Chondrocyte (in vitro differentiated cells): Measurements from ENCODE around the gene MLLT1. TPM values are rescaled to one million over a fixed set of nuclear protein-coding genes. Genes with fewer than 3 reads are reported as not detected.

Source experiments
- DNase-seq: peaks from one replicate; pipeline ENCODE4 v3.0.0; 2021; ENCODE audit warnings: mixed read lengths, low spot score
- H3K27ac Mint-ChIP-seq: one replicate; pipeline ENCODE4 v1.8.0; 2021; ENCODE audit warnings: mild to moderate bottlenecking, moderate library complexity, mixed read lengths; ENCODE audit not compliant: unreplicated experiment
- H3K27me3 Mint-ChIP-seq: 2 replicates; pipeline ENCODE4 v1.8.0; 2021; ENCODE audit warnings: low read depth, mixed read lengths
- H3K36me3 Mint-ChIP-seq: 2 replicates; pipeline ENCODE4 v1.8.0; 2021; ENCODE audit warnings: low read depth, mixed read lengths
- H3K4me1 Mint-ChIP-seq: 2 replicates; pipeline ENCODE4 v1.8.0; 2021; ENCODE audit warnings: low read depth, mild to moderate bottlenecking, mixed read lengths
- H3K4me3 Mint-ChIP-seq: one replicate; pipeline ENCODE4 v1.8.0; 2021; ENCODE audit warnings: mild to moderate bottlenecking, moderate library complexity, mixed read lengths; ENCODE audit not compliant: unreplicated experiment
- H3K9me3 Mint-ChIP-seq: 2 replicates; pipeline ENCODE4 v1.8.0; 2021; ENCODE audit warnings: low read depth, mixed read lengths
- total RNA-seq: library from RNA; stranded (reverse); gene quantifications from 3 replicates; pipeline ENCODE4 v1.2.1, GENCODE V29; 2021
- TF ChIP-seq, protein P1 (sequence below): fragments of 200-600 bp; sonication (generic); IDR thresholded peaks from 2 replicates; pipeline ENCODE4 v1.5.0; 2021; ENCODE audit warnings: antibody characterized with exemption, mild to moderate bottlenecking, moderate library complexity

Gene MLLT1
- total RNA-seq, 1 donor from 2014 or later: 60.9 TPM

DNA sequence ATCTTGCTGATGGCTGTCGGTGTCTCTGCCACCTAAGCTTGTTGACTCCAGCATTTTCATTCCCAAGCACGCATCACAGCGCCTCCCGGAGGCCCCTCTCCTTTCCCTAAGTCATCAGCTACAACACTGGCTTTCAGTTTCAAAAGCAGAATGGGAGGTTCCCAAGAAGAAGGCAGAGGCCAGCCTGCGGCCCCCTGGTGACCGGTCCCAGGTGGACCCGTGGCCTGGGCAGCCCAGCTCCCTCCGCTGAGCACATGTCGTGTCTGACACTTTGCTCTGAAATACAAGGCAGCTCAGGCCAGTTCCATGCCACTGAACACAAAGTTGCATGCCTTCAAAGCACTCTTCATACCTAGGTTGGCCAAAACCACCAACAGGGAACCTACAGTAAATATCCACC lies 8.5 kb downstream of the MLLT1 start:
- peak overlapping the region; percentile 99 for H3K27ac Mint-ChIP-seq
- peaks cover 67% of the 10 kb centered on the region for H3K4me1 Mint-ChIP-seq
- TF ChIP-seq, protein P1, sequence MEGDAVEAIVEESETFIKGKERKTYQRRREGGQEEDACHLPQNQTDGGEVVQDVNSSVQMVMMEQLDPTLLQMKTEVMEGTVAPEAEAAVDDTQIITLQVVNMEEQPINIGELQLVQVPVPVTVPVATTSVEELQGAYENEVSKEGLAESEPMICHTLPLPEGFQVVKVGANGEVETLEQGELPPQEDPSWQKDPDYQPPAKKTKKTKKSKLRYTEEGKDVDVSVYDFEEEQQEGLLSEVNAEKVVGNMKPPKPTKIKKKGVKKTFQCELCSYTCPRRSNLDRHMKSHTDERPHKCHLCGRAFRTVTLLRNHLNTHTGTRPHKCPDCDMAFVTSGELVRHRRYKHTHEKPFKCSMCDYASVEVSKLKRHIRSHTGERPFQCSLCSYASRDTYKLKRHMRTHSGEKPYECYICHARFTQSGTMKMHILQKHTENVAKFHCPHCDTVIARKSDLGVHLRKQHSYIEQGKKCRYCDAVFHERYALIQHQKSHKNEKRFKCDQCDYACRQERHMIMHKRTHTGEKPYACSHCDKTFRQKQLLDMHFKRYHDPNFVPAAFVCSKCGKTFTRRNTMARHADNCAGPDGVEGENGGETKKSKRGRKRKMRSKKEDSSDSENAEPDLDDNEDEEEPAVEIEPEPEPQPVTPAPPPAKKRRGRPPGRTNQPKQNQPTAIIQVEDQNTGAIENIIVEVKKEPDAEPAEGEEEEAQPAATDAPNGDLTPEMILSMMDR: peak; percentile 37
- H3K4me3 Mint-ChIP-seq: peak overlapping the region; percentile 59
- no peak for DNase-seq
- no peaks in the 10 kb centered on the region for H3K9me3 Mint-ChIP-seq
- H3K27me3 Mint-ChIP-seq: no peaks in the 10 kb centered on the region
- H3K36me3 Mint-ChIP-seq: peaks cover 15% of the 10 kb centered on the region

DNA sequence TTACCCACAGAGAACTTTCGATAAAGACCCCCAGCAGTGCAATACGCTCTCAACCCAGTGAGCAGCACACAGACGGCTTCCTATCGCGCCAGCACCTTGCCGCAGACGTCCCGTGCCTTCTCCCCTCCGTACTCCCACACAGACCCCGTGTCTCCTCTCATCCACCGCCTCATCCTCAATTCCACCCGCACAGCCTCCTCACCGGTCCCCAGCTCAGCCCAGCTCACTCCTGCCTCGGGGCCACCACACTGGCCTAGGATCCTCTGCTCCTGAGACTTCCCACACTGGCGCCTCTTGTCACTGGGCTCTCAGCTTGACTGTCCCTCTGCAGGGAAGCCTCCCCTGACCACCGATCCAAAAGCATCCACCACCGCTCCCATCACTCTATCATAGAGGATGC lies 9.0 kb downstream of the MLLT1 start:
- Mint-ChIP-seq H3K4me1 (peaks cover 62% of the 10 kb centered on the region), H3K9me3 (no peaks in the 10 kb centered on the region), H3K36me3 (peaks cover 15% of the 10 kb centered on the region), H3K27me3 (no peaks in the 10 kb centered on the region), H3K27ac (peak overlapping the region; percentile 99), H3K4me3 (no peak overlapping the region)
- no peak for DNase-seq
- TF ChIP-seq, protein P1: no peak

DNA sequence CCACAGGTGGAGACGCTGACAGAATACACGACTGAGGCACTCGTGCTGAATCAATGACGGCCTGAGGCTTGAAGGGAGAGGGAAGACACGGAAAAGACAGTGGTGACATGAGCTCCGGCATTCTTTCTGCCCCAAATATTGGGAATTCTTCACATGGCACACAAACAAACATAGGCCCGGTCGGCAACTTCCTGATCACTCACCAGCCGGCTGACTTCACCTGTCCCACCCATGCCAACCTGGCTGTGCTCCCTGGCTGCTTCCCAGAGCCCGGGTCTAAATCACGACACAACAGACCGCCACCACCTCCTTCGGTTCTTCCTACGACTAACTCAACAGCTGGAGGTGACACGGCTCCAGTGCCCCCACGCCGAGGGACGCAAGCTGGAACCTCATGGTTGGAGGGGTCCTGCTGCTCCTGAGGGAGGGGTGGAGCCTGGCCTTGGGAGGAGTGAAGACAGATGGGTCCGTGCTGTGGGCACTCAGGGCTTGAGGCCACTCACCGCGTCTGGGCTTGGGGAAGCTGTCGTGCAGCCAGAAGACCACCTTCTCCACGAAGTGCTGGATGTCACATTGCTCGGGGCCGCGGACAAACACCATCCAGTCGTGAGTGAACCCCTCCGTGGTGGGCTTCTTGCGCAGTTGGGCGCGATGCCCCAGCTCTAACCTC lies 9.6 kb downstream of the MLLT1 start:
- no peaks in the 10 kb centered on the region for H3K9me3 Mint-ChIP-seq
- no peak overlapping the region for H3K4me3 Mint-ChIP-seq
- H3K27me3 Mint-ChIP-seq: no peaks in the 10 kb centered on the region
- H3K4me1 Mint-ChIP-seq: peaks cover 57% of the 10 kb centered on the region
- TF ChIP-seq, protein P1: no peak
- no peak overlapping the region for H3K27ac Mint-ChIP-seq
- DNase-seq: no peak
- H3K36me3 Mint-ChIP-seq: peaks cover 15% of the 10 kb centered on the region

DNA sequence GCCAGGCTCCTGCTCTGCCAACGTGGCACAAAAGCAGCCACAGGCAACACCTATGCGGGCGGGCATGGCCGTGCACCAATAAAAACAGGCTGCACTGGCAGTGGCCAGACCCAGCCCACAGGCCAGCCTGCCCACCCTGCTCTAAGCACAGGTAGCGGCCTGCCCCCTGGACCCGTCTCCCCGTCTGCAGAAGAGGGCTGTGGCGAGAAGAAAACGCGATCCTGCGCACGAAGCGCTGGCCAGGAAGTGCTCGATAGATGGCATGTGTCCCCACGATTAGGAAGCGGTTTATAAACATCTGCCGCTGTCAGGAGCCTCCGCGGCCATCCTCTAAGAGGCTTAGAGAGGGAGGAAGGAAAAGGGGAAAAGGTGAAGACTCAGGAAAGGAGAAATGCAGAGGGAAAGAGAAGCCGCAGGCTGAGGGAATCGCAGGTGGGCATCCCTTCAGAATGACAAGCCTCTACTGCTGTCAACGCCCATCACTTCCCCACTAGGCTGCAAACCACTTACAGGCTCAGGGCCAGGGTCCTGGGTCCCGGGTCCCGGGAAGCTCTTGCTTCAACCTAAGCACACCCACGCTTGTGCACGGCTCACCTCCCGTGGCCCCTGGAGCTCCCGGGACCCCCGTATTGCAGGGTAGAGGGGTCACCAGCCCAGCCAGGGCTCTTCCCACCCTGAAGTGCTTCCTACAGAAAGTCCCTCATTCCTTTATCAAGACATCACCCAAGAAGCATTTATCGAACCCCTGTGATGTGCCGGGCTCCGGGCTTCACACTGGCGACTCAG lies 10.5 kb downstream of the MLLT1 start:
- Mint-ChIP-seq H3K27ac (no peak overlapping the region), H3K9me3 (no peaks in the 10 kb centered on the region), H3K36me3 (peaks cover 15% of the 10 kb centered on the region), H3K4me3 (no peak overlapping the region), H3K27me3 (no peaks in the 10 kb centered on the region), H3K4me1 (peaks cover 54% of the 10 kb centered on the region)
- TF ChIP-seq, protein P1: no peak
- DNase-seq: no peak

DNA sequence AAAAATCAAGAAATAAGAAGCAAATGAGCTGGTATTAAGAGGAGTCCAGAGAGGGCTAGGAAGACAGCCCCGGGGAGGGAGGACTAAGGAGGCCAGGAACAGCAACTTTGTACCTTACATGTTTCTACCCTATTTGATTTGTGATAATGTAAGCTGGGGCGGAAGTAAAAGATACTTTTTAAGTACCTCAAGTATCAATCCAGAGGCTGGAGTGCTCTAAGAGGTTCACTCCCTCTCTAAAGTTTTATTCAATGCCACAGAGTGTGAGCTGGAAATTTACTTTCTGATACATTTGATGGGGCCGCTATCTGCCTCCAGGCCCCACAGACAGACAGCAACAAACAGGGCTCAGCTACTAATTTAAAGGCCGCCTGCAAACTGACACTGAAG lies 11.4 kb downstream of the MLLT1 start:
- no peak overlapping the region for H3K4me3 Mint-ChIP-seq
- TF ChIP-seq, protein P1: no peak
- peaks cover 16% of the 10 kb centered on the region for H3K36me3 Mint-ChIP-seq
- no peaks in the 10 kb centered on the region for H3K27me3 Mint-ChIP-seq
- no peak for DNase-seq
- no peaks in the 10 kb centered on the region for H3K9me3 Mint-ChIP-seq
- peak overlapping the region; percentile 19 for H3K27ac Mint-ChIP-seq
- H3K4me1 Mint-ChIP-seq: peaks cover 54% of the 10 kb centered on the region
